IPS-11a (cell line): ENCODE data around the gene VSTM4.
A peak's percentile ranks its signal among the peaks of the same experiment; 100 is the strongest.

ENCODE experiments used
- H3K4me3 ChIP-seq: one replicate; pipeline ENCODE4 v1.5.1; 2013; ENCODE audit warnings: low read depth, low read length, control low read depth

The VSTM4 gene

GRCh38 chr10:49115015-49115795 is at the start of gene VSTM4:
Gene VSTM4, minus strand, starts transcription at chr10:49115522. Its CDS starts 37 bp downstream, at chr10:49115485.
- peak within 1 kb of the TSS; percentile 39 for H3K4me3 ChIP-seq

GRCh38 chr10:49164559-49165188 is 49.4 kb upstream of the VSTM4 start:
- no peak overlapping the region for H3K4me3 ChIP-seq

GRCh38 chr10:49163741-49164140 is 48.4 kb upstream of the VSTM4 start:
- no peak overlapping the region for H3K4me3 ChIP-seq

GRCh38 chr10:49162761-49163310 is 47.5 kb upstream of the VSTM4 start:
- no peak overlapping the region for H3K4me3 ChIP-seq

- no peak overlapping the region for H3K4me3 ChIP-seq
These were observed 46.7 kb upstream of the VSTM4 start for GRCh38 chr10:49162063-49162462.

GRCh38 chr10:49161411-49161997 is 46.2 kb upstream of the VSTM4 start:
- H3K4me3 ChIP-seq = no peak overlapping the region

- H3K4me3 ChIP-seq = no peak overlapping the region
These were observed 45.5 kb upstream of the VSTM4 start for GRCh38 chr10:49160814-49161213.

- no peak overlapping the region for H3K4me3 ChIP-seq
These were observed 44.8 kb upstream of the VSTM4 start for GRCh38 chr10:49160110-49160509.

GRCh38 chr10:49158915-49159314 is 43.6 kb upstream of the VSTM4 start:
- no peak overlapping the region for H3K4me3 ChIP-seq

GRCh38 chr10:49158404-49158803 is 43.1 kb upstream of the VSTM4 start:
- H3K4me3 ChIP-seq = no peak overlapping the region

GRCh38 chr10:49157229-49157628 is 41.9 kb upstream of the VSTM4 start:
- H3K4me3 ChIP-seq = no peak overlapping the region

- no peak overlapping the region for H3K4me3 ChIP-seq
These were observed 39.3 kb upstream of the VSTM4 start for GRCh38 chr10:49154641-49155040.

GRCh38 chr10:49153971-49154370 is 38.6 kb upstream of the VSTM4 start:
- no peak overlapping the region for H3K4me3 ChIP-seq

- H3K4me3 ChIP-seq = no peak overlapping the region
These were observed 37.8 kb upstream of the VSTM4 start for GRCh38 chr10:49153115-49153514.

GRCh38 chr10:49152663-49153062 is 37.3 kb upstream of the VSTM4 start:
- H3K4me3 ChIP-seq = no peak overlapping the region

- no peak overlapping the region for H3K4me3 ChIP-seq
These were observed 36.7 kb upstream of the VSTM4 start for GRCh38 chr10:49152037-49152436.

GRCh38 chr10:49151481-49151880 is 36.2 kb upstream of the VSTM4 start:
- no peak overlapping the region for H3K4me3 ChIP-seq

- H3K4me3 ChIP-seq = no peak overlapping the region
These were observed 35.7 kb upstream of the VSTM4 start for GRCh38 chr10:49151025-49151445.

GRCh38 chr10:49150426-49150825 is 35.1 kb upstream of the VSTM4 start:
- H3K4me3 ChIP-seq = no peak overlapping the region

- H3K4me3 ChIP-seq = no peak overlapping the region
These were observed 34.6 kb upstream of the VSTM4 start for GRCh38 chr10:49149881-49150280.

GRCh38 chr10:49144058-49144720 is 28.9 kb upstream of the VSTM4 start:
- H3K4me3 ChIP-seq = no peak overlapping the region
